GM06990 (cell line): ENCODE data around the gene PAMR1.

Experiments used
- DNase-seq: peaks from one replicate; pipeline ENCODE4 v3.0.0-alpha.2; 2011; ENCODE audit not compliant: insufficient read length; ENCODE audit errors: extremely low read depth
- H3K27me3 ChIP-seq: replicated peaks from 2 replicates; pipeline ENCODE4 v1.6.0; 2011; ENCODE audit warnings: low read length; ENCODE audit not compliant: control insufficient read depth, insufficient read depth
- H3K36me3 ChIP-seq: 2 replicates; pipeline ENCODE4 v1.5.1; 2011; ENCODE audit warnings: low read length; ENCODE audit not compliant: control insufficient read depth, insufficient read depth
- H3K4me3 ChIP-seq: replicated peaks from 2 replicates; pipeline ENCODE4 v1.5.1; 2011; ENCODE audit warnings: low read depth, mild to moderate bottlenecking, control low read depth, low read length
- CTCF ChIP-seq: IDR thresholded peaks from 2 replicates; pipeline ENCODE4 v1.5.1; 2011; ENCODE audit warnings: low read length, control low read depth, mild to moderate bottlenecking, inconsistent platforms; ENCODE audit not compliant: insufficient read depth, poor library complexity, severe bottlenecking

PAMR1 gene

GRCh38 chr11:35485656-35486322 is 39.6 kb downstream of the PAMR1 start:
- peak; percentile 44 for DNase-seq
- Histone ChIP-seq H3K4me3 (no peak overlapping the region), H3K36me3 (no peaks in the 10 kb centered on the region), H3K27me3 (peaks cover 1% of the 10 kb centered on the region; the same call in 1 of the 2 replicates)
- peak; percentile 88 for TF ChIP-seq CTCF

GRCh38 chr11:35484435-35484834 is 41.0 kb downstream of the PAMR1 start:
- H3K36me3 ChIP-seq: no peaks in the 10 kb centered on the region
- H3K4me3 ChIP-seq: no peak overlapping the region
- TF ChIP-seq CTCF: no peak
- H3K27me3 ChIP-seq: peaks cover 1% of the 10 kb centered on the region; the same call in 1 of the 2 replicates
- DNase-seq: no peak

GRCh38 chr11:35483131-35483820 is 42.1 kb downstream of the PAMR1 start:
- H3K36me3 ChIP-seq: no peaks in the 10 kb centered on the region
- TF ChIP-seq CTCF: no peak
- no peak overlapping the region for H3K4me3 ChIP-seq
- H3K27me3 ChIP-seq: peaks cover 1% of the 10 kb centered on the region; the same call in 1 of the 2 replicates
- no peak for DNase-seq

- no peak for TF ChIP-seq CTCF
- Histone ChIP-seq H3K27me3 (no peaks in the 10 kb centered on the region; the same call in 1 of the 2 replicates), H3K36me3 (no peaks in the 10 kb centered on the region), H3K4me3 (no peak overlapping the region)
- no peak for DNase-seq
Measured at GRCh38 chr11:35479731-35480130, 45.7 kb downstream of the PAMR1 start.

GRCh38 chr11:35478471-35479091 is 46.8 kb downstream of the PAMR1 start:
- TF ChIP-seq CTCF: no peak
- no peak for DNase-seq
- H3K27me3 ChIP-seq: no peaks in the 10 kb centered on the region
- no peak overlapping the region for H3K4me3 ChIP-seq
- H3K36me3 ChIP-seq: no peaks in the 10 kb centered on the region
